Loucy (cell line): Measurements from ENCODE around the gene FMO4.

Experiments
- EZH2phosphoT487 ChIP-seq: fragments of 200-600 bp; IDR thresholded peaks from 2 replicates; pipeline ENCODE4 v1.6.1; 2018; ENCODE audit warnings: antibody characterized with exemption, mild to moderate bottlenecking, moderate library complexity, borderline replicate concordance
- TF ChIP-seq, protein P1 (sequence below): fragments of 200-600 bp; sonication (generic); conservative IDR thresholded peaks from 2 replicates; pipeline ENCODE4 v1.5.1; 2014; ENCODE audit warnings: mild to moderate bottlenecking, antibody characterized with exemption, low read length

DNA sequence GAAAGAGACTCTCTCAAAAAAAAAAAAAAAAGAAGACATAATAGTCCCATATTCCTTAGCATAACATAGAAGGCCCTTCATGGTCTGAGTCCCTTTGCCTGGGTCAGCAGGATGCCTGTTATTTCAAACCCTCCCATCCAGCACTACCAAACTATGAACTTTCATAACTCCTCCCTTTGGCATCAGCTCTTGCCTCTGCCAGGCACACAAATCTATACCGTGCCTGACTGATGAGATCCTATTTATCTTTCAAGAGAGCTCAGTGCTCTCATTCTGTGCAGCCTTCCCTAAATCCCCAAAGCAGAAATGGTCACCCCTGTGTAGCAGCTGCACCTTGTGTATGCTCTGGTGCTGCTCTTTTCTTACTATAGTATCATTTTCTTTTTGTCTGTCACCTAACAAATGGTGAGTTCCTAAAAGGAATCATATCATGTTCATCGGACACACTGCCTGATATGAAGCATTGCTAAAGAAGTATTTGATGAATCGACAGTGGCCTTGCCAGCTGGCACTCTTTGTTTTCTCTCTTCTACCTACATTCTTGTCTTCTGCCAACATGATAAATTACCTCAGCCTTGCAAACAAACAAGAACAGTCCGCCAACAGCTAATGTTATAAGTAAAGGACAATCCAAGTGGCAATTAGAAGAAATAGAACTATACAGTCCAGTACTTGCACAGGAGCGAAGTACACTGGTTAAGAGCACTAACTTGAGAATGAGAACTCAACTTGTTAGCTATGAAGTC, 29.9 kb downstream of the FMO4 start:
- TF ChIP-seq, protein P1, sequence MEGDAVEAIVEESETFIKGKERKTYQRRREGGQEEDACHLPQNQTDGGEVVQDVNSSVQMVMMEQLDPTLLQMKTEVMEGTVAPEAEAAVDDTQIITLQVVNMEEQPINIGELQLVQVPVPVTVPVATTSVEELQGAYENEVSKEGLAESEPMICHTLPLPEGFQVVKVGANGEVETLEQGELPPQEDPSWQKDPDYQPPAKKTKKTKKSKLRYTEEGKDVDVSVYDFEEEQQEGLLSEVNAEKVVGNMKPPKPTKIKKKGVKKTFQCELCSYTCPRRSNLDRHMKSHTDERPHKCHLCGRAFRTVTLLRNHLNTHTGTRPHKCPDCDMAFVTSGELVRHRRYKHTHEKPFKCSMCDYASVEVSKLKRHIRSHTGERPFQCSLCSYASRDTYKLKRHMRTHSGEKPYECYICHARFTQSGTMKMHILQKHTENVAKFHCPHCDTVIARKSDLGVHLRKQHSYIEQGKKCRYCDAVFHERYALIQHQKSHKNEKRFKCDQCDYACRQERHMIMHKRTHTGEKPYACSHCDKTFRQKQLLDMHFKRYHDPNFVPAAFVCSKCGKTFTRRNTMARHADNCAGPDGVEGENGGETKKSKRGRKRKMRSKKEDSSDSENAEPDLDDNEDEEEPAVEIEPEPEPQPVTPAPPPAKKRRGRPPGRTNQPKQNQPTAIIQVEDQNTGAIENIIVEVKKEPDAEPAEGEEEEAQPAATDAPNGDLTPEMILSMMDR = no peak
- TF ChIP-seq EZH2phosphoT487 = no peak
